NCI-H748 treated with DMSO at 0.1 percent for 48 hours (cell line): Measurements from ENCODE around the gene ADCY2.

ENCODE experiments used
- DNase-seq: peaks from one replicate; lab custom pipeline; 2025; lab: John Stamatoyannopoulos, UW

Gene ADCY2

GRCh38 chr5:7664208-7664607 is 268.3 kb downstream of the ADCY2 start:
- no peak for DNase-seq

GRCh38 chr5:7667216-7667767 is 271.4 kb downstream of the ADCY2 start:
- no peak for DNase-seq

GRCh38 chr5:7668161-7668560 is 272.2 kb downstream of the ADCY2 start:
- DNase-seq = no peak

GRCh38 chr5:7668627-7669026 is 272.7 kb downstream of the ADCY2 start:
- DNase-seq = no peak

- DNase-seq = no peak
Measured at GRCh38 chr5:7671381-7671993, 275.5 kb downstream of the ADCY2 start.

GRCh38 chr5:7673658-7674057 is 277.7 kb downstream of the ADCY2 start:
- no peak for DNase-seq

GRCh38 chr5:7676455-7676854 is 280.5 kb downstream of the ADCY2 start:
- DNase-seq = no peak

- no peak for DNase-seq
Measured at GRCh38 chr5:7678030-7678429, 282.1 kb downstream of the ADCY2 start.

- no peak for DNase-seq
Measured at GRCh38 chr5:7679663-7680062, 283.7 kb downstream of the ADCY2 start.

- no peak for DNase-seq
Measured at GRCh38 chr5:7680260-7680659, 284.3 kb downstream of the ADCY2 start.

- DNase-seq = no peak
Measured at GRCh38 chr5:7682379-7682778, 286.4 kb downstream of the ADCY2 start.

- no peak for DNase-seq
Measured at GRCh38 chr5:7683753-7684152, 287.8 kb downstream of the ADCY2 start.

GRCh38 chr5:7684826-7685225 is 288.9 kb downstream of the ADCY2 start:
- DNase-seq = no peak

GRCh38 chr5:7686794-7687193 is 290.9 kb downstream of the ADCY2 start:
- DNase-seq = no peak

GRCh38 chr5:7690557-7690956 is 294.6 kb downstream of the ADCY2 start:
- peak; percentile 39 for DNase-seq

- DNase-seq = no peak
Measured at GRCh38 chr5:7705261-7705660, 309.3 kb downstream of the ADCY2 start.

GRCh38 chr5:7705736-7706135 is 309.8 kb downstream of the ADCY2 start:
- no peak for DNase-seq

GRCh38 chr5:7706256-7706655 is 310.3 kb downstream of the ADCY2 start:
- DNase-seq = no peak

GRCh38 chr5:7714119-7714518 is 318.2 kb downstream of the ADCY2 start:
- no peak for DNase-seq

- no peak for DNase-seq
Measured at GRCh38 chr5:7714697-7715096, 318.8 kb downstream of the ADCY2 start.

GRCh38 chr5:7717691-7718090 is 321.8 kb downstream of the ADCY2 start:
- DNase-seq = no peak

- no peak for DNase-seq
Measured at GRCh38 chr5:7728076-7728475, 332.1 kb downstream of the ADCY2 start.

GRCh38 chr5:7741415-7742065 is 345.6 kb downstream of the ADCY2 start:
- DNase-seq = no peak

GRCh38 chr5:7742241-7742656 is 346.3 kb downstream of the ADCY2 start:
- no peak for DNase-seq
